IMR-90 (cell line): ENCODE data around the gene HK3. TPM values are rescaled to one million over a fixed set of nuclear protein-coding genes. Genes with fewer than 3 reads are reported as not detected.

ENCODE experiments used
- ATAC-seq: fragments of 200-7000 bp; cut with Tn5 transposase; 2 replicates; pipeline ENCODE4 v1.9.1; 2020; ENCODE audit warnings: low read depth, mild to moderate bottlenecking, moderate library complexity
- BruUV-seq: library from RNA; stranded (reverse); fragments of 400-500 nt; replicated peaks from 2 replicates; lab custom pipeline; 2021; lab: Mats Ljungman, UMichigan
- CTCF ChIA-PET: fragments of 300-600 bp; formaldehyde crosslinking; extraction: SDS; loops from one replicate; lab custom pipeline; 2021; ENCODE audit warnings: antibody characterized with exemption; lab: Yijun Ruan, JAX
- POLR2A ChIA-PET: fragments of 300-600 bp; sonication (Branson Sonifier 250); formaldehyde crosslinking; loops from one replicate; lab custom pipeline; 2022; ENCODE audit warnings: antibody characterized with exemption; ENCODE audit not compliant: unreplicated experiment; lab: Charles Lee
- DNase-seq: peaks from one replicate; pipeline ENCODE4 v3.0.0; 2013
- H2AFZ ChIP-seq: replicated peaks from 2 replicates; pipeline ENCODE3; 2013; ENCODE audit warnings: low read length, mild to moderate bottlenecking; ENCODE audit not compliant: poor library complexity
- H2AK5ac ChIP-seq: 2 replicates; pipeline ENCODE4 v1.6.1; 2013; ENCODE audit warnings: low read depth, low read length, inconsistent platforms
- H2AK9ac ChIP-seq: replicated peaks from 2 replicates; pipeline ENCODE3; 2013; ENCODE audit warnings: mild to moderate bottlenecking, low read depth, low read length, moderate library complexity; ENCODE audit not compliant: poor library complexity
- H2BK120ac ChIP-seq: 2 replicates; pipeline ENCODE4 v1.6.1; 2013; ENCODE audit warnings: low read depth, low read length, inconsistent platforms
- H2BK15ac ChIP-seq: 3 replicates; pipeline ENCODE4 v1.6.1; 2013; ENCODE audit warnings: low read depth, low read length, inconsistent platforms
- H2BK20ac ChIP-seq: 2 replicates; pipeline ENCODE4 v1.6.1; 2013; ENCODE audit warnings: low read depth, mild to moderate bottlenecking, inconsistent platforms, low read length, moderate library complexity
- H2BK5ac ChIP-seq: 2 replicates; pipeline ENCODE4 v1.6.1; 2013; ENCODE audit warnings: mild to moderate bottlenecking, low read depth, low read length, inconsistent platforms; ENCODE audit not compliant: poor library complexity, severe bottlenecking
- H3K14ac ChIP-seq: replicated peaks from 2 replicates; pipeline ENCODE4 v1.6.1; 2013; ENCODE audit warnings: low read depth, low read length, inconsistent platforms
- H3K18ac ChIP-seq: 2 replicates; pipeline ENCODE4 v1.6.1; 2013; ENCODE audit warnings: low read depth, low read length, control low read depth
- H3K23ac ChIP-seq: 2 replicates; pipeline ENCODE4 v1.6.1; 2013; ENCODE audit warnings: low read depth, low read length, inconsistent platforms
- H3K27ac ChIP-seq: 2 replicates; pipeline ENCODE4 v1.5.1; 2013; ENCODE audit warnings: mild to moderate bottlenecking, control low read depth, low read length; ENCODE audit not compliant: insufficient read depth
- H3K27me3 ChIP-seq: 2 replicates; pipeline ENCODE4 v1.6.1; 2013; ENCODE audit warnings: low read length; ENCODE audit not compliant: control insufficient read depth, insufficient read depth
- H3K36me3 ChIP-seq: 2 replicates; pipeline ENCODE4 v1.6.1; 2013; ENCODE audit warnings: low read length, mixed read lengths; ENCODE audit not compliant: control insufficient read depth, insufficient read depth
- H3K4ac ChIP-seq: 2 replicates; pipeline ENCODE4 v1.6.1; 2013; ENCODE audit warnings: low read depth, low read length, inconsistent platforms
- H3K4me1 ChIP-seq: 2 replicates; pipeline ENCODE4 v1.6.1; 2013; ENCODE audit warnings: low read length, mixed read lengths; ENCODE audit not compliant: control insufficient read depth, insufficient read depth
- H3K4me2 ChIP-seq: 2 replicates; pipeline ENCODE4 v1.6.1; 2013; ENCODE audit warnings: low read depth, mild to moderate bottlenecking, control low read depth, low read length, moderate library complexity
- H3K4me3 ChIP-seq: 2 replicates; pipeline ENCODE4 v1.5.1; 2013; ENCODE audit warnings: low read depth, mild to moderate bottlenecking, control low read depth, low read length, moderate library complexity; ENCODE audit not compliant: insufficient read depth
- H3K56ac ChIP-seq: 2 replicates; pipeline ENCODE4 v1.6.1; 2013; ENCODE audit warnings: low read length, inconsistent platforms; ENCODE audit not compliant: insufficient read depth; ENCODE audit errors: extremely low read depth
- H3K79me1 ChIP-seq, 2 experiments: 2 replicates each; pipeline ENCODE4 v1.6.1; 2013; ENCODE audit warnings: low read length in 2 of 2, inconsistent platforms in 1 of 2, low read depth in 1 of 2
- H3K9ac ChIP-seq: 2 replicates; pipeline ENCODE4 v1.6.1; 2013; ENCODE audit warnings: low read depth, low read length, control low read depth
- H3K9me1 ChIP-seq: 2 replicates; pipeline ENCODE4 v1.6.1; 2013; ENCODE audit warnings: low read length, inconsistent platforms; ENCODE audit not compliant: insufficient read depth
- H3K9me3 ChIP-seq: 2 replicates; pipeline ENCODE4 v1.6.1; 2013; ENCODE audit warnings: low read length; ENCODE audit not compliant: control insufficient read depth, insufficient read depth
- H4K20me1 ChIP-seq: 2 replicates; pipeline ENCODE4 v1.6.1; 2013; ENCODE audit warnings: low read length, inconsistent platforms; ENCODE audit not compliant: insufficient read depth
- H4K5ac ChIP-seq: 2 replicates; pipeline ENCODE4 v1.6.1; 2013; ENCODE audit warnings: mild to moderate bottlenecking, low read depth, low read length, control low read depth
- H4K8ac ChIP-seq, 2 experiments: 2 replicates each; pipeline ENCODE4 v1.6.1; 2013; ENCODE audit warnings: low read depth in 2 of 2, low read length in 2 of 2, control low read depth in 1 of 2, inconsistent platforms in 1 of 2
- H4K91ac ChIP-seq: 2 replicates; pipeline ENCODE4 v1.6.1; 2013; ENCODE audit warnings: low read depth, low read length, inconsistent platforms; ENCODE audit not compliant: insufficient read depth
- BHLHE40 ChIP-seq: fragments of 150-350 bp; IDR thresholded peaks from 2 replicates; pipeline ENCODE4 v1.6.1; 2016; ENCODE audit warnings: mild to moderate bottlenecking, low read depth, low read length
- CEBPB ChIP-seq: IDR thresholded peaks from 2 replicates; pipeline ENCODE4 v1.6.1; 2012; ENCODE audit warnings: low read depth, low read length, improper control_type of control experiment
- MXI1 ChIP-seq: IDR thresholded peaks from 2 replicates; pipeline ENCODE4 v1.6.1; 2012; ENCODE audit warnings: low read depth, mild to moderate bottlenecking, low read length, moderate library complexity, borderline replicate concordance
- RAD21 ChIP-seq: IDR thresholded peaks from 2 replicates; pipeline ENCODE4 v1.6.1; 2012; ENCODE audit warnings: low read length, improper control_type of control experiment
- RFX5 ChIP-seq: IDR thresholded peaks from 2 replicates; pipeline ENCODE4 v1.8.0; 2012; ENCODE audit warnings: low read depth, mild to moderate bottlenecking, low read length, moderate library complexity
- WGBS, 2 experiments: methylation state at CpG; one replicate each; pipeline versions ENCODE4 v1.1.5 to v1.1.7; 2013; ENCODE audit warnings: missing lambda C conversion rate in 2 of 2; ENCODE audit not compliant: insufficient read length in 1 of 2; ENCODE audit errors: extremely low coverage in 2 of 2; 5-methylcytosine and 5-hydroxymethylcytosine counted together
- dilution Hi-C: fragments of 300-500 bp; cut with HindIII; formaldehyde crosslinking; loops from one replicate; pipeline ENCODE4 v1.14.3; 2018; ENCODE audit warnings: low sequenced_read_pairs; ENCODE audit not compliant: unreplicated experiment
- in situ Hi-C: fragments of 300-500 bp; cut with MboI; formaldehyde crosslinking; loops from 3 replicates; pipeline ENCODE4 v1.14.3; 2019; ENCODE audit warnings: low sequenced_read_pairs, inconsistent platforms, mixed read lengths
- intact Hi-C: fragments of 100-400 bp; cut with micrococcal nuclease; formaldehyde crosslinking; loops from 2 replicates; pipeline ENCODE4 v1.10.0; 2022
- polyA plus RNA-seq, 3 experiments: library from polyadenylated mRNA; depleted of rRNA; stranded (reverse); fragments of >200 nt; gene quantifications; 2 replicates each; pipeline ENCODE4 v1.2.3, GENCODE V29; 2012; ENCODE audit warnings: low replicate concordance in 1 of 3
- total RNA-seq: library from RNA; depleted of rRNA; stranded (reverse); fragments of >200 nt; gene quantifications from 2 replicates; pipeline ENCODE4 v1.2.3, GENCODE V29; 2012
- TF ChIP-seq, protein P1 (sequence below): conservative IDR thresholded peaks from 2 replicates; pipeline ENCODE4 v1.5.1; 2012; ENCODE audit warnings: mild to moderate bottlenecking, low read depth, low read length, improper control_type of control experiment

Gene HK3
- total and polyA plus RNA-seq, 2 of the 4 experiments (the other 2 are of a cell fraction) = not detected

DNA sequence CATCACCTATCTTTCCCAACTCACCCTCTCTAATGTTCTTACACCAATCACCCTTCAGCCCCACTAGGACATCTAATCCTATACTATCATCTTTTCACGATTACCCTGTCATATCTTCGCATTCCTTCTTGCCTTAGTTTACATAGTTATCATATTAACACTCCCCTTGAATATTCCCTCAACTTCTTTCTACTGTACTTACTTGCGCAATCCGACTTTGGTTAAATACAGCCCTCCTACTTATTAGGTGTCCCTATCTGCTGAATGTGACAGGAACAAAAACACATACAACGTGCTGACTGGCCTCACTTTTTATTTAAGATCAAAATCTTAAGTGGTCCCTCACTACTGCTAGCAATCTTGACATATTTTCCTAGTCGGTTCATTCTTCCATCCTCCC, 19.5 kb upstream of the HK3 start:
- no TSS peak for BruUV-seq
- dilution Hi-C loops = no loop called here
- CTCF ChIA-PET = no interaction called here

More for the DNA sequence above, 19.5 kb upstream of the HK3 start:
- Histone ChIP-seq H2AK5ac (no peak overlapping the region), H3K9me3 (no peaks in the 10 kb centered on the region), H2AK9ac (no peak overlapping the region), H4K8ac (no peak overlapping the region), H3K4me2 (no peak overlapping the region), H3K56ac (no peak overlapping the region), H4K5ac (no peak overlapping the region), H3K4ac (no peak overlapping the region), H3K23ac (no peak overlapping the region), H3K9me1 (peaks cover 3% of the 10 kb centered on the region; the same call in 1 of the 2 replicates), H2BK120ac (no peak overlapping the region), H3K4me3 (no peak overlapping the region), H3K79me1 (peaks cover 21 to 37% of the 10 kb centered on the region in 2 experiments), H3K9ac (no peak overlapping the region), H2AFZ (no peak overlapping the region), H3K14ac (no peak overlapping the region), H3K36me3 (peaks cover 3% of the 10 kb centered on the region; the same call in 1 of the 2 replicates), H3K4me1 (peaks cover 6% of the 10 kb centered on the region; the same call in 1 of the 2 replicates), H3K27me3 (no peaks in the 10 kb centered on the region), H2BK5ac (no peak overlapping the region), H4K20me1 (peaks cover 10% of the 10 kb centered on the region), H2BK20ac (no peak overlapping the region), H3K18ac (no peak overlapping the region), H4K91ac (no peak overlapping the region), H2BK15ac (no peak overlapping the region), H3K27ac (no peak overlapping the region)
- POLR2A ChIA-PET = no interaction called here
- intact Hi-C loops (no loop called here), in situ Hi-C loops (no loop called here)
- TF ChIP-seq, protein P1, sequence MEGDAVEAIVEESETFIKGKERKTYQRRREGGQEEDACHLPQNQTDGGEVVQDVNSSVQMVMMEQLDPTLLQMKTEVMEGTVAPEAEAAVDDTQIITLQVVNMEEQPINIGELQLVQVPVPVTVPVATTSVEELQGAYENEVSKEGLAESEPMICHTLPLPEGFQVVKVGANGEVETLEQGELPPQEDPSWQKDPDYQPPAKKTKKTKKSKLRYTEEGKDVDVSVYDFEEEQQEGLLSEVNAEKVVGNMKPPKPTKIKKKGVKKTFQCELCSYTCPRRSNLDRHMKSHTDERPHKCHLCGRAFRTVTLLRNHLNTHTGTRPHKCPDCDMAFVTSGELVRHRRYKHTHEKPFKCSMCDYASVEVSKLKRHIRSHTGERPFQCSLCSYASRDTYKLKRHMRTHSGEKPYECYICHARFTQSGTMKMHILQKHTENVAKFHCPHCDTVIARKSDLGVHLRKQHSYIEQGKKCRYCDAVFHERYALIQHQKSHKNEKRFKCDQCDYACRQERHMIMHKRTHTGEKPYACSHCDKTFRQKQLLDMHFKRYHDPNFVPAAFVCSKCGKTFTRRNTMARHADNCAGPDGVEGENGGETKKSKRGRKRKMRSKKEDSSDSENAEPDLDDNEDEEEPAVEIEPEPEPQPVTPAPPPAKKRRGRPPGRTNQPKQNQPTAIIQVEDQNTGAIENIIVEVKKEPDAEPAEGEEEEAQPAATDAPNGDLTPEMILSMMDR = no peak
- peak; percentile 85 for TF ChIP-seq CEBPB
- TF ChIP-seq BHLHE40 = no peak
- TF ChIP-seq RAD21 = no peak
- no peak for TF ChIP-seq MXI1
- no peak for TF ChIP-seq RFX5
- ATAC-seq = no peak
- no peak for DNase-seq
- 65 to 100% methylated on average over 2 to 4 of the region's 6 CpGs for WGBS, 2 experiments
